Thyroid gland (tissue), 4 donors: ENCODE data around the gene PDGFC. TPM values are rescaled to one million over a fixed set of nuclear protein-coding genes. Genes with fewer than 3 reads are reported as not detected.

ENCODE experiments used
- DNase-seq, 2 donors: peaks; one replicate each; pipeline ENCODE4 v3.0.0-alpha.2; 2019
- H3K27ac ChIP-seq, 3 donors: fragments of 200-600 bp; sonication (generic); 1 replicate in 2 of 3; 2 replicates in 1 of 3; pipeline ENCODE4 v1.5.1; 2016 to 2019; ENCODE audit warnings: mild to moderate bottlenecking in 1 of 3, moderate library complexity in 1 of 3
- H3K27me3 ChIP-seq: fragments of 200-600 bp; sonication (generic); one replicate; pipeline ENCODE4 v1.5.1; 2019
- H3K36me3 ChIP-seq, 2 donors: fragments of 200-600 bp; sonication (generic); one replicate each; pipeline ENCODE4 v1.5.1; 2016 to 2019
- H3K4me1 ChIP-seq, 2 donors: fragments of 200-600 bp; sonication (generic); one replicate each; pipeline ENCODE4 v1.5.1; 2017 to 2019
- H3K4me3 ChIP-seq, 3 donors: fragments of 200-600 bp; sonication (generic); replicated peaks in 1 of 3; 1 replicate in 2 of 3; 2 replicates in 1 of 3; pipeline ENCODE4 v1.5.1; 2016; ENCODE audit warnings: mild to moderate bottlenecking in 1 of 3
- H3K9me3 ChIP-seq: fragments of 200-600 bp; sonication (generic); one replicate; pipeline ENCODE4 v1.5.1; 2017
- CTCF ChIP-seq, 6 experiments: fragments of 200-600 bp in 3 of 6; fragments of 450-650 bp in 3 of 6; sonication (generic) in 3 of 6; IDR thresholded peaks; one replicate each; pipeline ENCODE4 v1.5.1; 2016 to 2019; ENCODE audit warnings: antibody characterized with exemption in 6 of 6, mild to moderate bottlenecking in 2 of 6, inconsistent platforms in 1 of 6, moderate library complexity in 1 of 6
- POLR2A ChIP-seq, 2 donors: fragments of 450-650 bp; IDR thresholded peaks; one replicate each; pipeline ENCODE4 v1.6.1; 2017; ENCODE audit warnings: antibody characterized with exemption in 2 of 2, mild to moderate bottlenecking in 2 of 2, moderate library complexity in 1 of 2
- whole genome bisulfite sequencing, 2 donors: methylation state at CpG; one replicate each; pipeline ENCODE4 v1.1.5; 2017; 5-methylcytosine and 5-hydroxymethylcytosine counted together
- intact Hi-C: fragments of 100-400 bp; cut with DNase I; formaldehyde crosslinking; loops from one replicate; pipeline ENCODE4 v1.15.1; 2023
- total RNA-seq, 4 donors: library from RNA; depleted of rRNA; stranded (reverse); fragments of >200 nt; gene quantifications; one replicate each; pipeline ENCODE4 v1.2.3, GENCODE V29; 2016

The PDGFC gene
- total RNA-seq, 4 donors from 2014 or later = 28.9 to 34.6 (median 29.9) TPM

GRCh38 chr4:156953001-156953400, 18.6 kb downstream of the PDGFC start:
- Histone ChIP-seq H3K27me3 (no peaks in the 10 kb centered on the region), H3K4me3 (no peak overlapping the region), H3K27ac (peak overlapping the region in 1 of 3 donors; percentile 7), H3K9me3 (no peaks in the 10 kb centered on the region), H3K36me3 (no peaks in the 10 kb centered on the region), H3K4me1 (peaks cover 36 to 46% of the 10 kb centered on the region in 2 donors)
- no peak for TF ChIP-seq POLR2A (IDR thresholded peaks at IDR 0.05)
- TF ChIP-seq CTCF (IDR thresholded peaks at IDR 0.05) = no peak
- no peak for DNase-seq
- WGBS, 2 donors = 24 to 34% methylated on average over 1 of the region's 1 CpG
- intact Hi-C loops = no loop called here

GRCh38 chr4:156952078-156952759, 19.4 kb downstream of the PDGFC start:
- Histone ChIP-seq H3K27me3 (no peaks in the 10 kb centered on the region), H3K27ac (peak overlapping the region in 2 of 3 donors; percentile 4 to 7), H3K4me3 (no peak overlapping the region), H3K4me1 (peaks cover 41 to 45% of the 10 kb centered on the region in 2 donors), H3K9me3 (no peaks in the 10 kb centered on the region), H3K36me3 (no peaks in the 10 kb centered on the region)
- DNase-seq = no peak
- intact Hi-C loops = no loop called here
- 92 to 95% methylated on average over 3 of the region's 3 CpGs for WGBS, 2 donors
- TF ChIP-seq POLR2A (IDR thresholded peaks at IDR 0.05) (no peak), CTCF (IDR thresholded peaks at IDR 0.05) (no peak)

GRCh38 chr4:156950948-156951347, 20.7 kb downstream of the PDGFC start:
- Histone ChIP-seq H3K4me1 (peaks cover 48 to 49% of the 10 kb centered on the region in 2 donors), H3K27me3 (no peaks in the 10 kb centered on the region), H3K4me3 (no peak overlapping the region), H3K27ac (peak overlapping the region; percentile 47 to 85 (median 69)), H3K9me3 (no peaks in the 10 kb centered on the region), H3K36me3 (no peaks in the 10 kb centered on the region)
- WGBS, 2 donors = 41 to 56% methylated on average over 3 of the region's 3 CpGs
- no peak for TF ChIP-seq POLR2A (IDR thresholded peaks at IDR 0.05)
- DNase-seq = no peak
- intact Hi-C loops = no loop called here

- no peaks in the 10 kb centered on the region for H3K36me3 ChIP-seq
- no peaks in the 10 kb centered on the region for H3K9me3 ChIP-seq
- no peak for DNase-seq
- 87 to 90% methylated on average over 5 of the region's 5 CpGs for WGBS, 2 donors
- intact Hi-C loops = no loop called here
- TF ChIP-seq POLR2A (IDR thresholded peaks at IDR 0.05) (no peak), CTCF (IDR thresholded peaks at IDR 0.05) (no peak)
- H3K27ac ChIP-seq = peak overlapping the region; percentile 69 to 85 (median 69)
- no peaks in the 10 kb centered on the region for H3K27me3 ChIP-seq
- H3K4me1 ChIP-seq = peaks cover 52 to 53% of the 10 kb centered on the region in 2 donors
- no peak overlapping the region for H3K4me3 ChIP-seq
Observed at GRCh38 chr4:156950090-156950489, 21.5 kb downstream of the PDGFC start.

GRCh38 chr4:156949373-156949814, 22.2 kb downstream of the PDGFC start:
- H3K27me3 ChIP-seq = no peaks in the 10 kb centered on the region
- TF ChIP-seq CTCF (IDR thresholded peaks at IDR 0.05) (no peak), POLR2A (IDR thresholded peaks at IDR 0.05) (no peak)
- no peak overlapping the region for H3K4me3 ChIP-seq
- DNase-seq = no peak
- no peaks in the 10 kb centered on the region for H3K9me3 ChIP-seq
- intact Hi-C loops = no loop called here
- no peaks in the 10 kb centered on the region for H3K36me3 ChIP-seq
- peaks cover 52 to 59% of the 10 kb centered on the region in 2 donors for H3K4me1 ChIP-seq
- WGBS, 2 donors = 37 to 50% methylated on average over 2 of the region's 2 CpGs
- H3K27ac ChIP-seq = peak overlapping the region; percentile 69 to 85 (median 69)
